ENCODE measurements around the gene PRPF38B. TPM values are rescaled to one million over a fixed set of nuclear protein-coding genes. Genes with fewer than 3 reads are reported as not detected.

The PRPF38B gene
- total RNA-seq, 1 experiment from 2014 or later = 46.4 TPM

GRCh38 chr1:108661030-108661609 is 31.0 kb upstream of the PRPF38B start, which contains the start of gene HENMT1:
Gene HENMT1 (minus strand): TSS chr1:108661093. CDS start chr1:108659884, 1,209 bp downstream.
- Histone ChIP-seq H3K4me3 (replicated peaks in 1 of 2; ENCODE audit: low read depth in 1 of 2, low read length in 2 of 2) (no peak within 1 kb of the TSS), H2AFZ (ENCODE audit: low read depth, low read length, poor library complexity, severe bottlenecking) (no peak within 1 kb of the TSS), H3K9ac (ENCODE audit: low read length) (no peak within 1 kb of the TSS), H3K4me2 (ENCODE audit: low read length) (no peak within 1 kb of the TSS), H3K79me2 (ENCODE audit: insufficient read depth, low read length) (no peaks in the 10 kb centered on the region), H3K27me3 (ENCODE audit: insufficient read depth, low read length) (no peaks in the 10 kb centered on the region), H3K9me2 (ENCODE audit: insufficient read depth) (no peaks in the 10 kb centered on the region), H4K20me1 (ENCODE audit: insufficient read depth) (no peaks in the 10 kb centered on the region), H3K27ac (ENCODE audit: low read depth, low read length) (no peak within 1 kb of the TSS), H3K4me1 (ENCODE audit: control insufficient read depth in 1 of 2, insufficient read depth in 2 of 2, low read length in 2 of 2) (no peaks in the 10 kb centered on the region), H3K36me3 (ENCODE audit: control insufficient read depth in 1 of 2, insufficient read depth in 2 of 2, low read length in 2 of 2) (no peaks in the 10 kb centered on the region), H3K9me3 (ENCODE audit: control insufficient read depth in 1 of 2, insufficient read depth in 1 of 2, low read depth in 1 of 2, low read length in 2 of 2) (no peaks in the 10 kb centered on the region)
- DNase-seq (ENCODE audit: low read depth, low spot score) (no peak), ATAC-seq (no peak)
- no peak for TF ChIP-seq ZNF274 (IDR thresholded peaks at IDR 0.05; ENCODE audit: low read depth, low read length)
- TF ChIP-seq FOSL1 (IDR thresholded peaks at IDR 0.05; ENCODE audit: low read depth) = no peak
- no peak for TF ChIP-seq EGR1 (IDR thresholded peaks at IDR 0.05; ENCODE audit: low read depth)
- no peak for TF ChIP-seq REST (IDR thresholded peaks at IDR 0.05; ENCODE audit: low read depth)
- no peak for TF ChIP-seq RAD21 (IDR thresholded peaks at IDR 0.05; ENCODE audit: low read depth)
- no peak for TF ChIP-seq ATF3 (IDR thresholded peaks at IDR 0.05)
- no peak for TF ChIP-seq CTCF (IDR thresholded peaks at IDR 0.05 in 2 of 3, conservative IDR thresholded peaks at IDR 0.05 in 1 of 3; ENCODE audit: borderline replicate concordance in 1 of 3, insufficient read depth in 1 of 3, low read depth in 2 of 3, low read length in 2 of 3)
- RAD21 ChIA-PET (ENCODE audit: low non-redundant PET in 1 of 2, low total read pairs in 2 of 2, uncharacterized antibody in 2 of 2, unreplicated experiment in 2 of 2) = no interaction called here
- BruUV-seq (replicated peaks) = no TSS peak
- POLR2A ChIA-PET = no interaction called here
- intact Hi-C loops (cut with micrococcal nuclease) = no loop called here
- CTCF ChIA-PET = no interaction called here
